HG03159 (cell line): ENCODE results near the gene KYAT1.

Experiments used
- ATAC-seq: cut with Tn5 transposase; IDR thresholded peaks from one replicate; pipeline ENCODE4 v1.9.1; 2021; ENCODE audit warnings: mild to moderate bottlenecking, moderate library complexity; ENCODE audit not compliant: unreplicated experiment

The KYAT1 gene

GRCh38 chr9:128786681-128787601 is 94.8 kb downstream of the KYAT1 start, which contains the start of gene TBC1D13:
Gene TBC1D13 (plus strand): TSS chr9:128787253. CDS start chr9:128787354, 101 bp downstream.
- ATAC-seq: peak; percentile 71

GRCh38 chr9:128785427-128785826 is 96.3 kb downstream of the KYAT1 start:
- no peak for ATAC-seq
